ENCODE data around the gene SFXN2. TPM values are rescaled to one million over a fixed set of nuclear protein-coding genes. Genes with fewer than 3 reads are reported as not detected.
A peak's percentile ranks its signal among the peaks of the same experiment; 100 is the strongest.

SFXN2 gene
- total and polyA plus RNA-seq, 7 donors, result 0.45 to 3.2 (median 1.7) TPM

- ATAC-seq, result no peak
- Histone ChIP-seq H3K4me1 (peaks cover 50% of the 10 kb centered on the region), H3K9me3 (no peaks in the 10 kb centered on the region), H3K36me3 (ENCODE audit: insufficient read depth in 1 of 2, low read depth in 1 of 2) (peaks cover 0 to 5% of the 10 kb centered on the region in 2 donors), H3K27me3 (ENCODE audit: insufficient read depth in 3 of 3, low read length in 2 of 3) (no peaks in the 10 kb centered on the region), H3K4me3 (no peak overlapping the region), H3K27ac (peak overlapping the region; percentile 98)
- WGBS, 3 donors, result 92% methylated on average over 3 of the region's 3 CpGs
- intact Hi-C loops (cut with DNase I), result loop anchor here in 1 of 2 donors (10.0 kb wide), 1 partner anchor 125 kb away; the partner anchor contains the start of gene TRIM8
- DNase-seq, result no peak
- no peak for TF ChIP-seq CTCF (IDR thresholded peaks at IDR 0.05)
Measured at GRCh38 chr10:102770108-102770482, 55.7 kb downstream of the SFXN2 start.

GRCh38 chr10:102770792-102771191 lies 56.4 kb downstream of the SFXN2 start:
- no peak for TF ChIP-seq CTCF (IDR thresholded peaks at IDR 0.05)
- H3K9me3 ChIP-seq, result no peaks in the 10 kb centered on the region
- H3K36me3 ChIP-seq (ENCODE audit: insufficient read depth in 1 of 2, low read depth in 1 of 2), result peaks cover 0 to 5% of the 10 kb centered on the region in 2 donors
- 70 to 91% (median 73%) methylated on average over 1 of the region's 1 CpG for WGBS, 3 donors
- no peak for ATAC-seq
- intact Hi-C loops (cut with DNase I), result loop anchor here in 1 of 2 donors (10.0 kb wide), 1 partner anchor 126 kb away; the partner anchor contains the start of gene TRIM8
- peak overlapping the region; percentile 98 for H3K27ac ChIP-seq
- no peaks in the 10 kb centered on the region for H3K27me3 ChIP-seq (ENCODE audit: insufficient read depth in 3 of 3, low read length in 2 of 3)
- no peak for DNase-seq
- H3K4me3 ChIP-seq, result no peak overlapping the region
- H3K4me1 ChIP-seq, result peaks cover 56% of the 10 kb centered on the region

DNA sequence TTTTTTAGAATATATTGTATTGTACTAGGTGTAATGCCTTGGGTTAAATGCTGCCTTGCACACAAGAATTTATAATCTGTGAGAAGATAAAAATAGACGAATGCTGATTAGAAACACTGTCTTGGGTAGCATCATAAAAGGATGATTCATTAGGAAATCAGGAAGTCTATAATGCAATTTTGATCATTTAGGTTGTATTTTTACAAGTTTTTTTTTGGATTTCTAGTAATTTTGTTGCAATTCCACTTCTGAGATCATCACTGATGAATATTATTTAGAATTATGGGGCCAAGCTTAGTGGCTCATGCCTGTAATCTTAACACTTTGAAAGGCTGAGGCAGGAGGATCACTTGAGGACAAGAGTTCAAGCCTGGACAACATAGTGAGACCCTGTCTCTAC lies 58.9 kb downstream of the SFXN2 start:
- Histone ChIP-seq H3K4me3 (no peak overlapping the region), H3K4me1 (peaks cover 66% of the 10 kb centered on the region), H3K9me3 (no peaks in the 10 kb centered on the region), H3K27ac (peak overlapping the region; percentile 98), H3K36me3 (ENCODE audit: insufficient read depth in 1 of 2, low read depth in 1 of 2) (peaks cover 0 to 5% of the 10 kb centered on the region in 2 donors), H3K27me3 (ENCODE audit: insufficient read depth in 3 of 3, low read length in 2 of 3) (no peaks in the 10 kb centered on the region)
- intact Hi-C loops (cut with DNase I), result loop anchor here in 1 of 2 donors (10.0 kb wide), 1 partner anchor 129 kb away; the partner anchor contains the start of gene TRIM8
- DNase-seq (no peak), ATAC-seq (no peak)
- WGBS, 3 donors, result 5 to 41% (median 27%) methylated on average over 1 of the region's 1 CpG
- no peak for TF ChIP-seq CTCF (IDR thresholded peaks at IDR 0.05)

- peaks cover 0 to 5% of the 10 kb centered on the region in 2 donors for H3K36me3 ChIP-seq (ENCODE audit: insufficient read depth in 1 of 2, low read depth in 1 of 2)
- H3K27me3 ChIP-seq (ENCODE audit: insufficient read depth in 3 of 3, low read length in 2 of 3), result no peaks in the 10 kb centered on the region
- peak overlapping the region; percentile 98 for H3K27ac ChIP-seq
- DNase-seq (no peak), ATAC-seq (no peak)
- intact Hi-C loops (cut with DNase I), result loop anchor here in 1 of 2 donors (10.0 kb wide), 1 partner anchor 129 kb away; the partner anchor contains the start of gene TRIM8
- no peak overlapping the region for H3K4me3 ChIP-seq
- H3K9me3 ChIP-seq, result no peaks in the 10 kb centered on the region
- no peak for TF ChIP-seq CTCF (IDR thresholded peaks at IDR 0.05)
- peaks cover 66% of the 10 kb centered on the region for H3K4me1 ChIP-seq
- 35 to 66% (median 59%) methylated on average over 5 of the region's 5 CpGs for whole genome bisulfite sequencing, 3 donors
Measured at GRCh38 chr10:102773986-102774385, 59.5 kb downstream of the SFXN2 start.

Data from psoas muscle (tissue), 8 donors.